Measurements from ENCODE around the gene ANTXR1.

The ANTXR1 gene

DNA sequence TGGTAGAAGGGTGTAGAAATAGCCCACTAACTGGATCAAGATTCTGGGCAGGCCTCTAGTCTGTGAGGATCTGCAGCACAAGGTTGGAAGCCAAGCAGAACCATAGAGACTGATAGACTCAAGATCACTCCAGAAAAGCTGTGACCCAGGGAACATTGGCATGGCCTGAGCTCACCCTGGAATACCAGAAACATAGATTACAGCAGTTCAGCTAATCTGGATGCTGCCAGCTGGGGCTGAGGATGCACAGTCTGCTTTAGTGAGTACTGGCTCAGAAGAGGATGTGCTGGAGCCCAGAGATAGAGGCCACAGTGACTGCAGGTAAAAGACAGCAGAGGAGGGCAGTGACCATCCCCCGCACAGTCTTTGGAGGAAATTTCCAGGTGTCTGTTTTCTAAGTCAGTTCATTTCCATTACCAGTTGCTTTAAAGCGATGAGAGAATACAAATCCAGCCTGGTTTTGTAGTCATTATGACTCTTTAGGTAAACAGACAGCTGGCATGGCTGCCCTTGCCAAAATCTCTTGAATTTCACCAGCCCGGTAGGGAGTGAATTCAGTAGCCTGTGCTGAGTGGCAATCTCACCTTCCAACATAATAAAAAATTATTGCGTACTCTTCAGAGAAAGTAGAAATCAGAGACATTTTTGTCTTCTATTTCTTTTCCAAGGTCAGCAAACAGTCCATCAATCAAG, 119.2 kb downstream of the ANTXR1 start:
- Histone ChIP-seq H3K4me3 (ENCODE audit: low read depth, low read length) (no peak overlapping the region), H3K36me3 (ENCODE audit: control insufficient read depth, insufficient read depth, low read length) (no peaks in the 10 kb centered on the region), H3K9me3 (ENCODE audit: control insufficient read depth, insufficient read depth, low read length) (no peaks in the 10 kb centered on the region), H3K27me3 (ENCODE audit: control insufficient read depth, insufficient read depth, low read length) (no peaks in the 10 kb centered on the region), H3K4me1 (ENCODE audit: control insufficient read depth, insufficient read depth, low read length) (no peaks in the 10 kb centered on the region), H3K9ac (ENCODE audit: low read depth, low read length) (no peak overlapping the region)

DNA sequence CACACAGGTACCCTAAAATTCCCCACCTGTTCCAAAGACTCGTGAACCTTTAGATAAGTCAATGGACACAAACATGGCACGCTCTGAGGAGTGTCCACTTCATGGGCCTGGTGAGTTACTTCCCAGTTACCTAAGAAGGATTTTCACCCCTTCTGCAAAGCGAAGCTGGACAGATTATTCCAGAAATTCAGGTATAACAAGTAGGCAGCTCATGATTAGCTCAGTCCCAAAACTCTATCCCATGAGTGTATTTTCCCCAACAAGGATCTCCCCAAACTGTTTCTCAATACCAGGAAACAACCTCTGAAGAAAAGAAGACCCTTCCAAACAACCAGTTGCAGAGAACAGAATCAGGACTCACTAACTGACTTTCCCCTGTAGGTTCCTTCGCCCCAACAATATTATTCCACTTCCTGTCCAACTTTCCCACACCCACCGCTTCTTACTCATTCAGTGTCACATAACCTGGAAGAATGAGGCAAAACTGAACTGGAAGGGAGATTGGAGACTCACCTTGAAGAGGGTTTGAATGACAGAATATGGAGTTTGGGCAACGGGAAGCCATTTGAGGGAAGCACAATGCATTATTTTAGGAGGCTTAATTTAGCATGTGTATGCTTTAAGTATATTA, 120.1 kb downstream of the ANTXR1 start:
- Histone ChIP-seq H3K4me3 (ENCODE audit: low read depth, low read length) (no peak overlapping the region), H3K9me3 (ENCODE audit: control insufficient read depth, insufficient read depth, low read length) (no peaks in the 10 kb centered on the region), H3K36me3 (ENCODE audit: control insufficient read depth, insufficient read depth, low read length) (no peaks in the 10 kb centered on the region), H3K9ac (ENCODE audit: low read depth, low read length) (no peak overlapping the region), H3K27me3 (ENCODE audit: control insufficient read depth, insufficient read depth, low read length) (no peaks in the 10 kb centered on the region), H3K4me1 (ENCODE audit: control insufficient read depth, insufficient read depth, low read length) (no peaks in the 10 kb centered on the region)

DNA sequence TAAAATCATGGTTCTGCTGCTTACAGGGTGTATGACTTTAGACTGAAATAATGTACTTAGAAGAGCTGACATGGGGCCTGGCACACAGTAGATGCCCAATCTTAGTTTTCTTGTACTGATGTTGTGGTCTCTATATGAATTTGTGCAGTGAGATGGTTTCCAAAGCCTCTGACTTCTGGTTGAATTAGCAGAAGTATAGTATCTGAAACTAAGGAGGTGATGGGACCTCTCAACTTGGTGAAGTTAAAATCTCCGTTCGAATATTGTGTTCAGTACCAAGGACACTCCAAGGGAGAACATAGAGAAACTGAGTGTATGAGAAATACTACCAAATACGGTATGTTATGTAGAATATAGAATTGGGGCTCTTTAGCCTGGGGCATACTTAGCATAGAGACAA, 120.9 kb downstream of the ANTXR1 start:
- no peaks in the 10 kb centered on the region for H3K36me3 ChIP-seq (ENCODE audit: control insufficient read depth, insufficient read depth, low read length)
- peaks cover 2% of the 10 kb centered on the region for H3K4me1 ChIP-seq (ENCODE audit: control insufficient read depth, insufficient read depth, low read length)
- H3K4me3 ChIP-seq (ENCODE audit: low read depth, low read length) = no peak overlapping the region
- no peaks in the 10 kb centered on the region for H3K27me3 ChIP-seq (ENCODE audit: control insufficient read depth, insufficient read depth, low read length)
- no peaks in the 10 kb centered on the region for H3K9me3 ChIP-seq (ENCODE audit: control insufficient read depth, insufficient read depth, low read length)
- no peak overlapping the region for H3K9ac ChIP-seq (ENCODE audit: low read depth, low read length)

DNA sequence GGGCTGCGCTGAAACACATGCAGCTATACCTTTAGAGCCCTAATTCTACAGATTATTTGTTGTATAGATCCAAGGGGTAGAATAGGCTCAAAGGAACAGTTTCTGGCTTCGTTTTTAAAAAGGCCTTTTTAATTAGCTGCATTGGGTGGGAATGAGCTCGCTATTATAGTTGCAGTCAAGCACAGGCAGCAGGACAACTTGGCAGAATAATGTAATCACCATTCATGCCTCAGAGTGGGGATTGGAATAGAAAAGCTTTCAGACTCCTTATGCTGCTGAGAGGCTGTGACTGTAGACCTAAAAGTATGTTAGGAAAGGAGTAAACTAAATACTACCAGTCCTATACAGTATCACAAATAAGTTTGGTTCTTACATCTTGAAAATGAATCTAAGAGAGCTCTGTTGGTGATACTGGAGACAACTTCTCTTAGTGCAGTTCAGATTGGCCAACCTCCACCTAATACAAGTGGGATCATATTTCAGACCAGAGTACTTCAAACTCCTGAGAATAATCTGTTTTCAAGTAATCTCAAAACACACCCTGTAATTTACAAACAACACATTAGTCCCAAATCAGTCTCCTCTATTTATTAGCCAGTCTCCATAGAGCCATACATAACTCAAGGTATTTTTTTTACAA, 121.4 kb downstream of the ANTXR1 start:
- no peak overlapping the region for H3K9ac ChIP-seq (ENCODE audit: low read depth, low read length)
- no peak overlapping the region for H3K4me3 ChIP-seq (ENCODE audit: low read depth, low read length)
- H3K4me1 ChIP-seq (ENCODE audit: control insufficient read depth, insufficient read depth, low read length) = peaks cover 2% of the 10 kb centered on the region
- H3K36me3 ChIP-seq (ENCODE audit: control insufficient read depth, insufficient read depth, low read length) = no peaks in the 10 kb centered on the region
- no peaks in the 10 kb centered on the region for H3K27me3 ChIP-seq (ENCODE audit: control insufficient read depth, insufficient read depth, low read length)
- no peaks in the 10 kb centered on the region for H3K9me3 ChIP-seq (ENCODE audit: control insufficient read depth, insufficient read depth, low read length)

DNA sequence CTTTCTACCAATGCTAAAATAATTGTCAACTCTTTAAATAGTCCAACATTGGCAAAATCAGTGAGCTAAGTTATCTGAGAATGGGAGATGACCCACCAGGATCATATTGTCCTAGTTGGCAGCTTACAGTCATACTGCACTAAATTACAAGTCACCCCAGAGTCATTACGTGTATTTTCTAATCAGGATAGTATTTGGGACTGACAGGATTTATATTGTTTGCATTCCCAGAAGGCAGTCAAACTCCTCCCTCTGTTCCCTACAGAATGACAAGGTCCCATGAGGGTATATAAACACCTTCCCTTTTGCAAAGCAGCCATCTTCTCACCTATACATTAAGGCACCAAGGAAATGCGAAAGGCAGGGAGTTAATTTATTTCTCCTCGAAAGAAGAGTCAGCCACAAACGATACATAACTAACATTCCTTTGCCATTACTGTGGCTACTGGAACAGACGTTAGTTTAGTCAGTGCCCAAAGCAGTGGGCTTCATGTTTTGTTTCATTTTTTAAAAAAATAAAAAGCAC, 125.3 kb downstream of the ANTXR1 start:
- H3K4me1 ChIP-seq (ENCODE audit: control insufficient read depth, insufficient read depth, low read length) = peaks cover 2% of the 10 kb centered on the region
- no peaks in the 10 kb centered on the region for H3K9me3 ChIP-seq (ENCODE audit: control insufficient read depth, insufficient read depth, low read length)

DNA sequence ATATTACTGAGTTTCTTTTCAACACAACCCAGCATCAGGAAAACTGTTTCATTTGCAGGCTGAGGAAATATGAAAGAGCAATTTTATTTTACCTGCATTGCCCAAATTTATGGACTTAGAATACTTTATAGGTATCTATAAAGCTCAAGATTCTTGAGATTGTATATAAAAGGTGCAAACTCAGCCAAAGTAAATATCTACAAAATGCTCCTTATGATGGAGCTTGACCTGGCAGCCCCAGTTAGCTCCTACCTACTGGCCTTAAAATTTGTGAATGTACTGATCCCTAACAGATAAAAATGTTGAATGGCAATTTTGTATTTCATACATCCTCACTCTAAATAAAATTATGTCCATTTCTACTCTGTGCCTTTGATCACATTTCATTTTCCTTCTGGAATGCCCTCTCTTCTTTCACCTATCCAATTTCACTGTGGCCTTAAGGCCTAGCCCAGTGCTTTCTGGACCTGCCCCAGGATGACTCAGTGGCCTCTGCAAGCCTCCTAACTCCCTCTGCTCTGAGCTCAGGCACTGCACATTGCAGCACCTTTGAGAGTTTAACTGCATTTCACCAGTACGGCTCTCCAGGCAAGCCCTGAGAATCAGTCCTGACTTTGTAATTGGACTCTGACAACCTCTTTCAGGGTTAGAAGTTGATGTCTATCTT, 125.9 kb downstream of the ANTXR1 start:
- Histone ChIP-seq H3K36me3 (ENCODE audit: control insufficient read depth, insufficient read depth, low read length) (no peaks in the 10 kb centered on the region), H3K4me1 (ENCODE audit: control insufficient read depth, insufficient read depth, low read length) (peaks cover 2% of the 10 kb centered on the region), H3K9me3 (ENCODE audit: control insufficient read depth, insufficient read depth, low read length) (no peaks in the 10 kb centered on the region), H3K27me3 (ENCODE audit: control insufficient read depth, insufficient read depth, low read length) (no peaks in the 10 kb centered on the region), H3K4me3 (ENCODE audit: low read depth, low read length) (no peak overlapping the region), H3K9ac (ENCODE audit: low read depth, low read length) (no peak overlapping the region)

More for the DNA sequence above, 125.3 kb downstream of the ANTXR1 start:
- no peaks in the 10 kb centered on the region for H3K27me3 ChIP-seq (ENCODE audit: control insufficient read depth, insufficient read depth, low read length)
- no peak overlapping the region for H3K4me3 ChIP-seq (ENCODE audit: low read depth, low read length)
- H3K9ac ChIP-seq (ENCODE audit: low read depth, low read length) = no peak overlapping the region
- H3K36me3 ChIP-seq (ENCODE audit: control insufficient read depth, insufficient read depth, low read length) = no peaks in the 10 kb centered on the region

DNA sequence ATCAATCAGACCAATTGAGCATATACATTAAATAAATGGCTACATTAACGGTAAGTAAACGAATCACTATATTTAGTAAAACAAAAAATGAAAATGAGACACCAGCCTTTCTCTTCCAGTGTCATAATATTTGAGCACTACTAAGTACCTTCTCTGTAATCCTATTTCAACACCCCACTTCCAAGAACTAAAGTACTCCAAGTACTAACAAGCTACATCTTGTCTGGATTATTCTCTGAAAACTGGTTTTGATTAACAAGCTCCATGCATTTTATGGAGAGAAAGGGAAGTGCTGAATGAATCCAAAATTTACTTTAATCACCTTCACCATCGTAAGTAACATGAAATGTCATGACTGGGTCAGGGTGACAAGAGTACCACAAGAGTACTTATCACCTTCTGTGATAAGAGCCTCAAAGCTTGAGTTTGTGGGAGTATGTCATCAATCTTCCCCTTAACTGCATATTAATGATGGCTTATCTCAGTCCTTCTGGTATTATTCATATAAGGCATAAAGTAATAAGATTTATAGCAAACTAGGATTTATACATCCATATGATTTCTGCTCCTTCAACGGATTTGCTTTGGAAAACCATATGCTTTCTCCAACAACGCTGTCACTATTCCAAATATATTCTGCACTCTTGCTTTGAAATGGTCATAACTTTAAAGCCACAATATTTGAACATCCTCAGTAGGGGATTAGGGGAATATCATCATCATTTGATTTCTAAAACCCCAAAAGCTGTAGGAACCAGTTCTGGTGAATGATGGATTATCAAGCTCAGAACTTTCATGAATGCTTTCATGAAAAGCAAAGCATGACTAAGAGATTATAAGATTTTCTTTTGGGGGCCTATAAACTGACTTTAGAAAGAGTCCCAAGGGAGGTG, 127.0 kb downstream of the ANTXR1 start:
- H3K27me3 ChIP-seq (ENCODE audit: control insufficient read depth, insufficient read depth, low read length) = no peaks in the 10 kb centered on the region
- peaks cover 2% of the 10 kb centered on the region for H3K4me1 ChIP-seq (ENCODE audit: control insufficient read depth, insufficient read depth, low read length)
- no peak overlapping the region for H3K4me3 ChIP-seq (ENCODE audit: low read depth, low read length)
- H3K36me3 ChIP-seq (ENCODE audit: control insufficient read depth, insufficient read depth, low read length) = no peaks in the 10 kb centered on the region
- no peak overlapping the region for H3K9ac ChIP-seq (ENCODE audit: low read depth, low read length)
- no peaks in the 10 kb centered on the region for H3K9me3 ChIP-seq (ENCODE audit: control insufficient read depth, insufficient read depth, low read length)

DNA sequence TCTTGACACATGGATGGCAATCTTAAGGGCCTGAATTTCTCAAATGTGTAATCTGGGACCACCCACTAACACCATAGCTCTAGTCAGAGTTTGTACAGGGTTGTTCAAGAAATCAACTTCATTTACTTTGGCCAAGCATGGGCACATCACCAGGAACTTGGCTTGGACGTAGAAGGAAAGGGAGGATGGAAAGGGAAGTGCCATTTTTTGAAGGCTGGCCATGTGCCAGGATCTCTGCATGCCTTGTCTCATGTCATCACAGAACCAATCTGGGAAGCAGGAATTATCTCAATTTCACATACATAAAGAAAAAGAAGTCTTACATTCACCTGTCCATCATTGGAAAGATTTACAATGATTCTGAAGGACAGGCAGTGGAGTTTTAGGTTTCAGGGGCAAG, 128.1 kb downstream of the ANTXR1 start:
- peaks cover 2% of the 10 kb centered on the region for H3K4me1 ChIP-seq (ENCODE audit: control insufficient read depth, insufficient read depth, low read length)

DNA sequence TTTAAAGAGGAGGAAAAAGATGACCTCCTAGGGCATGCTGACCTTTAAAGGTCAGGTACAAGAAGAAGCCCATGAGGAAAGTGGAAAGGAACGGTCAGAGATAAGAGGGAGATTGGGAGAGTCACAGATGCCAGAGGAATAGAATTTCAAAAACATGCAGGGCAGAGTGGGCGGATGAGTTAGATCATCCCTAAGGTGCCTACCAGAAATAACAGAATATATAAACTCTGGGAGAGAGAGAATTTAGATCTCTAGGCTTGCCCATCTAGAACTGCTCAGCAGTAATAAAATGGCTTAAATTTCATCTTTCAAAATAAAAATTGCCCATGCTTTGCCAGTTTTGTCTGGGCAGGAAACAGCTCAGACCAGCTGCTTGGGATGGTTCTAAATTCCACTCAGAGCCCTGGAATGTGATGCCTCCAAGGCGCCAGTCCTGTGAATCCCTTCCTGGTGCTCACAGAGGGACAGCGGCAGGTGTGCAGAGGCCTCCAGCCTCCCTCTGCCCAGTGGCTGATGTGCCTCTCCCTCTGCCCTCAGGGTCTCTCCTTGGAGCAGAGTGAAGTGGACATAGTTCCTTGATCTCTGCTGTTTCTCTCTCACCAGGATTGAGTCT, 130.9 kb downstream of the ANTXR1 start:
- Histone ChIP-seq H3K27me3 (ENCODE audit: control insufficient read depth, insufficient read depth, low read length) (no peaks in the 10 kb centered on the region), H3K9me3 (ENCODE audit: control insufficient read depth, insufficient read depth, low read length) (no peaks in the 10 kb centered on the region), H3K9ac (ENCODE audit: low read depth, low read length) (no peak overlapping the region), H3K4me3 (ENCODE audit: low read depth, low read length) (no peak overlapping the region), H3K4me1 (ENCODE audit: control insufficient read depth, insufficient read depth, low read length) (no peaks in the 10 kb centered on the region), H3K36me3 (ENCODE audit: control insufficient read depth, insufficient read depth, low read length) (no peaks in the 10 kb centered on the region)

More for the DNA sequence above, 128.1 kb downstream of the ANTXR1 start:
- no peak overlapping the region for H3K9ac ChIP-seq (ENCODE audit: low read depth, low read length)
- H3K36me3 ChIP-seq (ENCODE audit: control insufficient read depth, insufficient read depth, low read length) = no peaks in the 10 kb centered on the region
- no peak overlapping the region for H3K4me3 ChIP-seq (ENCODE audit: low read depth, low read length)
- H3K9me3 ChIP-seq (ENCODE audit: control insufficient read depth, insufficient read depth, low read length) = no peaks in the 10 kb centered on the region
- no peaks in the 10 kb centered on the region for H3K27me3 ChIP-seq (ENCODE audit: control insufficient read depth, insufficient read depth, low read length)

DNA sequence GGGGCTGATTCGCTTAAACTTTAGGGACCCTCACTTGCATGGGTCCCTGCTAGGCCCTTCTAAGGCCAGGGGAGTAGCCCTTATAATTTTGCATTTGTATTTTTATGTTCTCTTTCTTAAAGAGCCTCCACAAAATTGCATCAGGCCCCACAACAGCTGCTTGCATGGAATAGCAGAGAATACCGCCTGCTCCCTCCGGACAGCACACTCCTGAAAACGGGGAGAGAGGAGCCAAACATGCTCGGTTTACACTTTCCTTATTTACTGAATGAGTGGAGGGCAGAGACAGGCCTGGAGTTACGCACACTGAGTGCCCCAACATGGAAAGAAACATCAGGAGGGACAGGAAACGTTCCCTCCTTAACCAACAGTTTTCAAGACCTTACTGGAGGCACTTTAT, 132.2 kb downstream of the ANTXR1 start:
- H3K4me1 ChIP-seq (ENCODE audit: control insufficient read depth, insufficient read depth, low read length) = peaks cover 2% of the 10 kb centered on the region
- no peak overlapping the region for H3K9ac ChIP-seq (ENCODE audit: low read depth, low read length)
- H3K4me3 ChIP-seq (ENCODE audit: low read depth, low read length) = no peak overlapping the region
- no peaks in the 10 kb centered on the region for H3K36me3 ChIP-seq (ENCODE audit: control insufficient read depth, insufficient read depth, low read length)
- no peaks in the 10 kb centered on the region for H3K27me3 ChIP-seq (ENCODE audit: control insufficient read depth, insufficient read depth, low read length)
- no peaks in the 10 kb centered on the region for H3K9me3 ChIP-seq (ENCODE audit: control insufficient read depth, insufficient read depth, low read length)

All from iPS-15b (cell line).